Esophagus muscularis mucosa (tissue), 4 donors: ENCODE measurements around the gene NRIP1. TPM values are rescaled to one million over a fixed set of nuclear protein-coding genes. Genes with fewer than 3 reads are reported as not detected.

Experiments
- DNase-seq: peaks from one replicate; pipeline ENCODE4 v3.0.0-alpha.2; 2017; ENCODE audit errors: extremely low spot score
- H3K27ac ChIP-seq, 4 donors: fragments of 200-600 bp; sonication (generic); replicated peaks in 1 of 4; 1 replicate in 3 of 4; 2 replicates in 1 of 4; pipeline ENCODE4 v1.5.1; 2016 to 2019; ENCODE audit warnings: mild to moderate bottlenecking in 1 of 4
- H3K27me3 ChIP-seq, 4 donors: fragments of 200-600 bp; sonication (generic); one replicate each; pipeline versions ENCODE4 v1.5.1 to v1.6.0; 2016 to 2019
- H3K36me3 ChIP-seq, 4 donors: fragments of 200-600 bp; sonication (generic); one replicate each; pipeline ENCODE4 v1.5.1; 2016 to 2019
- H3K4me1 ChIP-seq, 4 donors: fragments of 200-600 bp; sonication (generic); one replicate each; pipeline ENCODE4 v1.5.1; 2016 to 2019
- H3K4me3 ChIP-seq, 4 donors: fragments of 200-600 bp; sonication (generic); 1 replicate in 2 of 4; 2 replicates in 2 of 4; pipeline ENCODE4 v1.5.1; 2016 to 2019; ENCODE audit warnings: mild to moderate bottlenecking in 4 of 4, moderate library complexity in 1 of 4
- H3K9me3 ChIP-seq, 4 donors: fragments of 200-600 bp; sonication (generic); 1 replicate in 3 of 4; 2 replicates in 1 of 4; pipeline ENCODE4 v1.5.1; 2016 to 2019
- EP300 ChIP-seq: sonication (generic); formaldehyde crosslinking; IDR thresholded peaks from one replicate; pipeline ENCODE4 v1.6.1; 2017; ENCODE audit warnings: antibody characterized with exemption
- POLR2A ChIP-seq: fragments of 450-650 bp; IDR thresholded peaks from one replicate; pipeline ENCODE4 v1.6.1; 2017; ENCODE audit warnings: antibody characterized with exemption, moderate library complexity, mild to moderate bottlenecking, low read depth
- POLR2AphosphoS5 ChIP-seq, 2 donors: sonication (generic); formaldehyde crosslinking; IDR thresholded peaks; one replicate each; pipeline ENCODE4 v1.6.1; 2017; ENCODE audit warnings: antibody characterized with exemption in 2 of 2
- WGBS: methylation state at CpG from one replicate; pipeline ENCODE4 v1.1.5; 2018; 5-methylcytosine and 5-hydroxymethylcytosine counted together
- intact Hi-C: fragments of 100-400 bp; cut with DNase I; formaldehyde crosslinking; loops from one replicate; pipeline ENCODE4 v1.15.1; 2023
- total RNA-seq, 4 donors: library from RNA; depleted of rRNA; stranded (reverse); fragments of >200 nt; gene quantifications; one replicate each; pipeline versions ENCODE4 v1.1.0 to v1.2.1, GENCODE V29; 2016
- TF ChIP-seq, protein P1 (sequence below), 3 experiments: fragments of 200-600 bp in 2 of 3; fragments of 450-650 bp in 1 of 3; sonication (generic) in 2 of 3; IDR thresholded peaks; one replicate each; pipeline ENCODE4 v1.5.1; 2017 to 2019; ENCODE audit warnings: antibody characterized with exemption in 3 of 3, mild to moderate bottlenecking in 2 of 3, moderate library complexity in 1 of 3

Gene NRIP1
- total RNA-seq, 4 donors from 2014 or later, result 21.7 to 33.3 (median 28.5) TPM

DNA sequence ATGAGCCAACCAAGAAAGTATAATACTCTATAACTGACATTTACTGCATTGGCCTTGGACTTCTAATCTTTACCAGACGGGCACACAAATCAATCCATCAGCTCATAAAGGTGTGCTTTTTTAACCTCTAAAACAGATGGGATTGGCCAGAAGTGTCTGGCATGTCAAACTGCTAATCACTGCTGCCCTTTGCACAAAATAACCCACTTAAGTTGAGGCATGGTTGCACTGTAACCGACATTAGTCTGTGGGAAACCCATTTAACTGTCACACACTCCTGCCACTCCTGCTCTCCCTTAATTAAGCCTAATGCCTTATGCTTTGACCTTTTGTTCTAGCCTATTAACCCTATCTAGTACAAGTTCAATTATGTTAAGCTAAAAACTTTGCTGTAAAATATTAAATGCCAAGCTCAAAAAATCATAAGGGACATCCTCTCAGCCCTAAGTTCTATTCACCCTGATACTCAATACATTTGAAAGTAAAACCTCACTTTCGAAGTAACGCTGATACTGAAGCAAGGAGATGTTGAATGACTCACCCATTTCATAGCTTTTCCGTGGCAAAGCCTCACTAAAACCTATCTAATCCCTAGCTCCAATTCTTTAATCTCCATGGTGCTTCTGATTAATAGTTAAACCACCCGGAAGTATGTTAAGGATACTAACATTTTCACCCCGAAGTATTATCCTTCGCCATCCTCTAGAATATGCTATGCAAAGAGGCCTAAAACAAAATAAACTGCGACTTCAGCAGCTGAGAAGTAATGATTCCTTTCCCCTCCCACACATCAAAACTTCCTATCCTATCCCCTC lies 12.9 kb downstream of the NRIP1 start:
- Histone ChIP-seq H3K27me3 (no peaks in the 10 kb centered on the region), H3K9me3 (no peaks in the 10 kb centered on the region), H3K36me3 (no peaks in the 10 kb centered on the region), H3K4me1 (peaks cover 51 to 86% (median 75%) of the 10 kb centered on the region in 4 donors), H3K27ac (no peak overlapping the region), H3K4me3 (no peak overlapping the region)
- DNase-seq, result no peak
- intact Hi-C loops, result no loop called here
- WGBS, result 56% methylated on average over 9 of the region's 9 CpGs
- no peak for TF ChIP-seq EP300
- TF ChIP-seq, protein P1, sequence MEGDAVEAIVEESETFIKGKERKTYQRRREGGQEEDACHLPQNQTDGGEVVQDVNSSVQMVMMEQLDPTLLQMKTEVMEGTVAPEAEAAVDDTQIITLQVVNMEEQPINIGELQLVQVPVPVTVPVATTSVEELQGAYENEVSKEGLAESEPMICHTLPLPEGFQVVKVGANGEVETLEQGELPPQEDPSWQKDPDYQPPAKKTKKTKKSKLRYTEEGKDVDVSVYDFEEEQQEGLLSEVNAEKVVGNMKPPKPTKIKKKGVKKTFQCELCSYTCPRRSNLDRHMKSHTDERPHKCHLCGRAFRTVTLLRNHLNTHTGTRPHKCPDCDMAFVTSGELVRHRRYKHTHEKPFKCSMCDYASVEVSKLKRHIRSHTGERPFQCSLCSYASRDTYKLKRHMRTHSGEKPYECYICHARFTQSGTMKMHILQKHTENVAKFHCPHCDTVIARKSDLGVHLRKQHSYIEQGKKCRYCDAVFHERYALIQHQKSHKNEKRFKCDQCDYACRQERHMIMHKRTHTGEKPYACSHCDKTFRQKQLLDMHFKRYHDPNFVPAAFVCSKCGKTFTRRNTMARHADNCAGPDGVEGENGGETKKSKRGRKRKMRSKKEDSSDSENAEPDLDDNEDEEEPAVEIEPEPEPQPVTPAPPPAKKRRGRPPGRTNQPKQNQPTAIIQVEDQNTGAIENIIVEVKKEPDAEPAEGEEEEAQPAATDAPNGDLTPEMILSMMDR (IDR thresholded peaks at IDR 0.05), result no peak
- no peak for TF ChIP-seq POLR2AphosphoS5 (IDR thresholded peaks at IDR 0.05)
- no peak for TF ChIP-seq POLR2A

DNA sequence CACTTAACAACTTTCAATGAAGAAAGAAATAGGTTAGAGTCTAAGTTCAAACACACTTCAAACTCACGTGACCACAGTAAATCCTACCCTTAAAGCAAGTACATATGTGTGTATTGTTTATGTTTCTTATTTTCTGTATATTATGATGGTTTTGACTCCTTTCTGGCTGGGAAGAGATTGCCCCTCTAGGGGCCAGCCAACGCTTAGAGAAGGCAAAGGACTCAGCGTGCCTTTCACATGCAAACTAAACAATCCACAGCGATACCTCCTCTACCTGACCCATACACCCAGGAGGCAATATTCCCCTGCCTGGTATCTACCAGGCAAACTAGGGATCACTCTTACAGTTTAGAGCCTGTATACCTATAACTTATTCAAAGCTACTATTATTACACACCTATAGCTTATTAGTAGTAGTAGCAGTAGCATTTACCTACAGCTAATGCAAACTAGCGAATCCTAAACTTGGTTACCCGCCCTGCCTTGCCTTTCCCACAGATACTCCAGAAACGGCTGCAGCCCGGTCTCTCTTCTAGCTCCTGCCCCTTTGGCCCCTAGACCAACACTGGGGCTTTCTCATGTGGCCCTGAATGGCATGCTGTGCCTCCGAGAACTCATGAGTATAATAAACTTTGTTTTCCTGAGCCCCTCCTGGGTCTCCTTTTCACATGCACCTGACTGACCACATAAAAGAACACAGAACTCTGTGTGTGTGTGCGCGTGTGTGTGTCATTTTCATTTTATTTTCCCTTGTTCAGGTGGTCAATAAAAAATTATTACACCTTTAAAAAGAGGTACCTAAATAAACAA lies 14.0 kb downstream of the NRIP1 start:
- no peaks in the 10 kb centered on the region for H3K9me3 ChIP-seq
- no peak overlapping the region for H3K4me3 ChIP-seq
- DNase-seq, result no peak
- H3K4me1 ChIP-seq, result peaks cover 47 to 75% (median 69%) of the 10 kb centered on the region in 4 donors
- no peaks in the 10 kb centered on the region for H3K27me3 ChIP-seq
- TF ChIP-seq POLR2A (no peak), POLR2AphosphoS5 (IDR thresholded peaks at IDR 0.05) (no peak), EP300 (no peak)
- TF ChIP-seq, protein P1 (IDR thresholded peaks at IDR 0.05), result no peak
- 75% methylated on average over 11 of the region's 11 CpGs for WGBS
- intact Hi-C loops, result no loop called here
- H3K27ac ChIP-seq, result no peak overlapping the region
- no peaks in the 10 kb centered on the region for H3K36me3 ChIP-seq

DNA sequence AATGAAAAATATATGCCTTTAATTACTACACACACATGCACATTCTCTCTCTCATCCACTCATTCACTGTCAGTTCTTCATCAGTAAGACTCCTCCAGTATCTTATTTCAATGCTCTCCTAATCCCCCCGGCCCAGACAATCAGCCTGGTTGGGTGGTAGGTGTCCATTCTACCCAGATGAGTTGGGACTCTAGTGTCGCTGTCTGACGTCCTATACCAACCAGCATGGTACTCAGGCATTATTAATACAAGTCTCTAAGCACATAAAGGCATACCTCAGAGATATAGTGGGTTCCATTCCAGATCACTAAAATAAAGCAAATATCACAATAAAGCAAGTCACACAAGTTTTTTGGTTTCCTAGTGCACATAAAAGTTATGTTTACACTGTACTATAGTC lies 19.8 kb downstream of the NRIP1 start:
- DNase-seq, result no peak
- Histone ChIP-seq H3K4me3 (no peak overlapping the region), H3K4me1 (peaks cover 7 to 27% (median 23%) of the 10 kb centered on the region in 4 donors), H3K9me3 (no peaks in the 10 kb centered on the region), H3K36me3 (peaks cover 0 to 13% (median 5%) of the 10 kb centered on the region in 4 donors), H3K27ac (no peak overlapping the region), H3K27me3 (no peaks in the 10 kb centered on the region)
- intact Hi-C loops, result no loop called here
- no peak for TF ChIP-seq POLR2A
- TF ChIP-seq EP300, result no peak
- no peak for TF ChIP-seq POLR2AphosphoS5 (IDR thresholded peaks at IDR 0.05)
- TF ChIP-seq, protein P1 (IDR thresholded peaks at IDR 0.05), result no peak
- 92% methylated on average over 3 of the region's 3 CpGs for WGBS

DNA sequence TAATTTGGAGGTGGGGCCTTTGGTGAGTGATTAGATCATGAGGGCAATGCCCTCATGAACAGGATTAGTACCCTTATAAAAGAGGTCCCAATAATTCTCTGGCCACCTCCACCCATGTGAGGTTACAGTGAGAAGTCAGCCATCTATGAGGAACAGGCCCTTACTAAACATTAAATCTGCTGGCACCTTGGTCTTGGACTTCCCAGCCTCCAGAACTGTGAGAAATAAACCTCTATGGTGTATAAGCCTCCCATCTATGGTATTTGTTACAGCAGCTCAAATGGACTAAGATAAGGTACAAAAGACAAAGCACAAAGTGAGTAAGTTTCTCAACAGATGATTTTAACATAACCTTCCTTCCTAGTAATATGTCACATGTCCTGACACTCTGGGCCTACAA lies 22.3 kb downstream of the NRIP1 start:
- Histone ChIP-seq H3K4me3 (no peak overlapping the region), H3K36me3 (peaks cover 0 to 13% (median 5%) of the 10 kb centered on the region in 4 donors), H3K9me3 (no peaks in the 10 kb centered on the region), H3K4me1 (peaks cover 0 to 8% (median 3%) of the 10 kb centered on the region in 4 donors), H3K27ac (no peak overlapping the region), H3K27me3 (no peaks in the 10 kb centered on the region)
- no peak for DNase-seq
- TF ChIP-seq, protein P1 (IDR thresholded peaks at IDR 0.05), result no peak
- TF ChIP-seq EP300 (no peak), POLR2A (no peak), POLR2AphosphoS5 (IDR thresholded peaks at IDR 0.05) (no peak)
- intact Hi-C loops, result no loop called here
